GM18505 (cell line): Measurements from ENCODE around the gene GGTLC1.

ENCODE experiments used
- ATAC-seq: cut with Tn5 transposase; IDR thresholded peaks from one replicate; pipeline ENCODE4 v1.9.1; 2021; ENCODE audit not compliant: unreplicated experiment
- POLR2A ChIP-seq: IDR thresholded peaks from 4 replicates; pipeline ENCODE4 v1.6.1; 2011; ENCODE audit warnings: borderline replicate concordance; ENCODE audit not compliant: insufficient read depth, insufficient read length; ENCODE audit errors: extremely low read depth

Gene GGTLC1

GRCh38 chr20:23943304-23943703 lies 45.3 kb downstream of the GGTLC1 start:
- no peak for TF ChIP-seq POLR2A
- ATAC-seq: no peak

GRCh38 chr20:23939641-23940040 lies 48.9 kb downstream of the GGTLC1 start:
- ATAC-seq: no peak

GRCh38 chr20:23939063-23939462 lies 49.5 kb downstream of the GGTLC1 start:
- no peak for ATAC-seq
- no peak for TF ChIP-seq POLR2A

More at GRCh38 chr20:23939641-23940040, 48.9 kb downstream of the GGTLC1 start:
- TF ChIP-seq POLR2A: no peak

- no peak for ATAC-seq
These were observed 50.5 kb downstream of the GGTLC1 start for GRCh38 chr20:23938118-23938438.

GRCh38 chr20:23937303-23938117 lies 51.1 kb downstream of the GGTLC1 start:
- TF ChIP-seq POLR2A: no peak
- peak; percentile 65 for ATAC-seq

More at GRCh38 chr20:23938118-23938438, 50.5 kb downstream of the GGTLC1 start:
- no peak for TF ChIP-seq POLR2A
